ENCODE results near the gene STEAP2.
"Not testable (repeated sequence)": the region's sequence is repeated elsewhere in the genome, so short reads cannot be mapped to it uniquely, and the experiment has no call there.

The STEAP2 gene

GRCh38 chr7:90232430-90232829, 20.9 kb downstream of the STEAP2 start:
- no peak for DNase-seq (ENCODE audit: low read depth in 2 of 3, low spot score in 1 of 3)

DNA sequence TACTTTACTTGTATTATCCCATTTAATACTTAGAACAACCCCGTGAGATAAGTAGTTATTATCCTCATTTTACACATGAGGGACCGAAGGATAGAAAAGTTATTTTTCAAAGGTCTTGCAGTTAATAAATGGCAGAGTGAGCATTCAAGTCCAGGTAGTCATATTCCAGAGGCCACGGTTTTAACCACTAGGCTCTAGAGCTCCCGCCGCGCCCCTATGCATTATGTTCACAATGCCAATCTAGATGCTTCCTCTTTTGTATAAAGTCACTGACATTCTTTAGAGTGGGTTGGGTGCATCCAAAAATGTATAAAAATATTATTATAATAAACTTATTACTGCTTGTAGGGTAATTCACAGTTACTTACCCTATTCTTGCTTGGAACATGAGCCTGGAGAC, 22.0 kb downstream of the STEAP2 start:
- no peak for DNase-seq (ENCODE audit: low read depth in 2 of 3, low spot score in 1 of 3)

DNA sequence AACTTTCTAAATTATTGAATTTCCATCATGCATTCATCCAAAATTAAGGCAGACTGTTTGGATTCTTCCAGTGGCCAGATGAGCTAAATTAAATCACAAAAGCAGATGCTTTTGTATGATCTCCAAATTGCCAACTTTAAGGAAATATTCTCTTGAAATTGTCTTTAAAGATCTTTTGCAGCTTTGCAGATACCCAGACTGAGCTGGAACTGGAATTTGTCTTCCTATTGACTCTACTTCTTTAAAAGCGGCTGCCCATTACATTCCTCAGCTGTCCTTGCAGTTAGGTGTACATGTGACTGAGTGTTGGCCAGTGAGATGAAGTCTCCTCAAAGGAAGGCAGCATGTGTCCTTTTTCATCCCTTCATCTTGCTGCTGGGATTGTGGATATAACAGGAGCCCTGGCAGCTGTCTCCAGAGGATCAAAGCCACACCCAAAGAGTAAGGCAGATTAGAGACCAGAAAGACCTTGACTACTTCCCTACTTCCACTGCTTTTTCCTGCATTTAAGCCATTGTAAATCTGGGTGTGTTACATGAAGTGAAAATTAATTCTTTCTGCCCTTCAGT, 25.3 kb downstream of the STEAP2 start:
- DNase-seq (ENCODE audit: low read depth in 2 of 3, low spot score in 1 of 3) = no peak

DNA sequence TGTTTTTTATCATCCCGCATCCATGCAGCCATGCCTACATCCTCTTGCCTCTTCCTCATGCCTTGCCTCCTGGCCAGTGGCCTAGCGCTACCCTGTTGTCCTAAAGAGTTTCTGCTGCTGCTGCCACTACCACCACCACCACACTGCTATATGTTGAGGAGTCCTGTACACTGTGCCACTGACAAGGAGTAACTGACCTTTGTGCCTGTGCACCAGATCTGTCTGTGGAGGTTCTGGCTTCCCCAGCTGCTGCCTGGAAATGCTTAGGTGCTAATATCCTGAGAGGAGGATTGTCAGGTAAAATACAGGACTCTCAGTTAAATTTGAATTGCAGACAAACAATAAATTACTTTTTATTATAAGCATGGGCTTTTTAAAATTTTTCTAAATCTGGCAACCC, 26.5 kb downstream of the STEAP2 start:
- DNase-seq (ENCODE audit: low read depth in 2 of 3, low spot score in 1 of 3) = no peak

DNA sequence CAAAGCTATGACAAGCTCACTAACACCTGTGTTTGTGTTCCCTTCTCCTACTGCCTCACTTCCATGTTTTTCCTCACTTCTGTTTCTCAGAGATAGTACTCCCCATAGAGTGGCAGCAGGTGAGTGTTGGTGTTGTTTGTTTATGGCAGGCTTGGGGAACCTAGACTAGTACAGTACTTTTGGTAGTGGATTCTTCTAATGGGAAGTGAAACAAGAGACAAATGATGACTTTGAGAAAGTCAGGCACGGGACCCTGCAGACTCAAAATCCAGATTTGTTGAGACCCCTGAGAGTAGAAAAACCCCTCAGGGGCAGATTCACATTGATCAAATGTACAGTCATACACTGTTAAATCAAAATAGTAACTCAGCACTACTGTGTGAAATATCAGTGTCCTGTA, 27.0 kb downstream of the STEAP2 start:
- no peak for DNase-seq (ENCODE audit: low read depth in 2 of 3, low spot score in 1 of 3)

DNA sequence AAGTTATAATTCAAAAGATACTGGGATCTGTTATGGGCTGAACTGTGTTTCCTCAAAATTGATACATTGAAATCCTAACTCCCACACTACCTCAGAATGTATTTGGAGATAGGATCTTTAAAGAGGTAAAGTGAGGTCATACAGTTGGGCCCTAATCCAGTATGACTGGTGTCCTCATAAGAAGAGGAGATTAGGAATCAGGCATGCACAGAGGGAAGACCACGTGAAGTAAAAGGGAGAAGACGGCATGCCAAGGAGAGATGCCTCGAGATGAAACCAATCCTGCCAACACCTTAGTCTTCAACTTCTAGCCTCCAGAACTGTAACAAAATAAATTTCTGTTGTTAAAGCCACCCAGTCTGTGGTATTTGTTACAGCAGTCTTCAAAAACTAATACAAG, 27.5 kb downstream of the STEAP2 start:
- DNase-seq (ENCODE audit: low read depth in 2 of 3, low spot score in 1 of 3) = no peak

DNA sequence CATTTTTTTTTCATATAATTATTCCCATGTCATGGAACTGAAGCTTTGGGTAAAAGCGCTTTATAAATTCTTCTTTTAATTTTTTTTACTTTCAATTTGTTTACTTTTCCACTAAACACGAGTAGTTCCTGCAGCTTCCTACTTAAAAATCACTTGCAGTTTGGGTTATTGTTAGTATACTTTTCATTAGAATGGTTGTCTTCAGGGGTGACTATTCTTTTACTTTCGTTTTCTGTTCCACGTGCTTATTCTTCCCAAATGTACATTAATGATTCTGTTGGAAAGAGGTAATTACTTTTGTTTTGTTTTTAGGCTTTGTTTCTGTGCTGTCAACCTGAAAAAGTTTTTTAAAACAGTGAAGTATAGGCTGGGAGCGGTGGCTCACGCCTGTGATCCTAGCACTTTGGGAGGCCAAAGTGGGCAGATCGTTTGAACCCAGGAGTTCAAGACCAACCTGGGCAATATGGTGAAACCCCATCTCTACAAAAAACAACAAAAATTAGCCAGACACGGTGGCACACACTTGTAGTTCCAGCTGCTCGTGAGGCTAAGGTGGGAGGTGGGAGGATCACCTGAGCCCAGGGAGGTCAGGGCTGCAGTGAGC, 28.2 kb downstream of the STEAP2 start:
- DNase-seq (ENCODE audit: low read depth in 2 of 3, low spot score in 1 of 3) = no peak

- DNase-seq (ENCODE audit: low read depth in 2 of 3, low spot score in 1 of 3) = no peak
These were observed 31.0 kb downstream of the STEAP2 start for GRCh38 chr7:90242369-90243168.

DNA sequence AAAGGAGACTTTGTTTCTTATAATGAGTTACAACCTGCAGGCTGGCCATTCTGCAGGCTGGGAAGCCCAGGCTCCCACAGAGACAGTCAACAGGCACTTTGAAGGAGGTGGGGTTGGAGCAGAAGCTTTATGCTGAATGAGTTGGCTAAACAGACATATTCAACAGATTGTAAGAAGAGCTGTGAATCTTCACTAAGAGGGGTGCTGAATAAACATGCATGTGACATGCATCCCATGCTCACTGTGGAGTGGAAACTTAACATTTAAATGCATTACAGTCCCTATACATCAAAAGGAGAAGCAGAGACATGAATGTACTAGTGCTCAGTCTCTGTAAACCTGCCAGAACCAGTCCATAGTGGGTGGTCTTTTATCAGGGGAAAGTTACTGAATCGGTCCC, 32.0 kb downstream of the STEAP2 start:
- no peak for DNase-seq (ENCODE audit: low read depth in 2 of 3, low spot score in 1 of 3)

- no peak for DNase-seq (ENCODE audit: low read depth in 2 of 3, low spot score in 1 of 3)
These were observed 33.0 kb downstream of the STEAP2 start for GRCh38 chr7:90244565-90244908.

DNA sequence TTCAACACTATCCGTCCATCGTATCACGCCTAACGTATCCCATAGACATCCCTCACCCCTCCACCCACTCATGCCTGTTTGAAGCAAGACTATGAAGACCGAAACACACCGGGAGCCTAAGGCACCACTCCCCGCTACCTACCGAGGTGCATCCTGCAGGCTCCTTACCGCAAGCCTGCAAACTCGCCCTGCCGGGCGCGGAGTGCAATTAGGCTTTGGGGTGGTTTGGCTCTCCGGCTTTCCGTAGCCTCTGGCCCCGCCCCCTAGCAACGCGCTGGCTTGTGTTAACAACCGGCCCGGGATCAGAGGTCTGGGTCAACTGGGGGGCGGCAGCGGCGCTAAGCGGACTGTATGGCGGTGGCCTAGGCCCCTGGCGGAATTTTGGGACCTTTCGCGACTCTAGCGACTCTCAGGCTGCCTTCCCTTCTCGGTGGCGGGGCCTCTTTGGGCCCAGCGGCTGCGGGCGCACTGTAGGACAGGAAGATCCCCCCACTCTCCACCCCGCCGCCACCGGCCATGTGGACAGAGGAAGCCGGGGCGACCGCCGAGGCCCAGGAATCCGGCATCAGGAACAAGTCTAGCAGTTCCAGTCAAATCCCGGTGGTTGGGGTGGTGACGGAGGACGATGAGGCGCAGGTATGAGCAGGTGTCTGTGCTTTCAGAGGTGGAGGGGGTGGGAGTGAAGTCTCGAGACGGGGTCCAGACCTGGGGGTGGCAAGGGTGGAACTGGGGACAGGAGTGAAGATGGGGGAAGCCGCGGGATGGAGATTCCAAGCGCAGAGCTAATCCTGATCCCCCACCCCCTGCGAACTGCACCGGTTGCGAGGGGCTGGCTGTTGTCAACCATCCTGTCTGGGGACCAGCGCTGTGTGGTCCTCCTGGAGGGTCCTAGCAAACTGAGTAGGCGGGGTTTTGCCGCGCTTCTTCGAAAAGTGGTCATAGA, 33.6 kb downstream of the STEAP2 start, which contains the start of gene CFAP69:
TSS of gene CFAP69 (plus strand) at position 266 of the 943 bp plus-strand sequence. CDS start at position 517, 251 bp downstream.
- DNase-seq (ENCODE audit: low read depth in 2 of 3, low spot score in 1 of 3) = peak; percentile 72 to 86 (median 85)

DNA sequence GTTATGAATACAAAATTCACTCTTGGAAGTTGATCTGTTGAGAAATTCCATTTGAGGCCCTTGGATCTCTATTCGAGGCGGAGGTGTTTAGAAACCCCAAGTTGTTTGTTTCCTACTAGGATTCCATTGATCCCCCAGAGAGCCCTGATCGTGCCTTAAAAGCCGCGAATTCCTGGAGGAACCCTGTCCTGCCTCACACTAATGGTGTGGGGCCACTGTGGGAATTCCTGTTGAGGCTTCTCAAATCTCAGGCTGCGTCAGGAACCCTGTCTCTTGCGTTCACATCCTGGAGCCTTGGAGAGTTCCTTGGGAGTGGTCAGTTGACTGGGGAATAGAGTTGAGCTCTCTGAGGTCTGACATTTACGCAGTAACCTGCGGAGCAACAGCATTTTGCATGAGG, 34.6 kb downstream of the STEAP2 start:
- DNase-seq (ENCODE audit: low read depth in 2 of 3, low spot score in 1 of 3) = no peak

DNA sequence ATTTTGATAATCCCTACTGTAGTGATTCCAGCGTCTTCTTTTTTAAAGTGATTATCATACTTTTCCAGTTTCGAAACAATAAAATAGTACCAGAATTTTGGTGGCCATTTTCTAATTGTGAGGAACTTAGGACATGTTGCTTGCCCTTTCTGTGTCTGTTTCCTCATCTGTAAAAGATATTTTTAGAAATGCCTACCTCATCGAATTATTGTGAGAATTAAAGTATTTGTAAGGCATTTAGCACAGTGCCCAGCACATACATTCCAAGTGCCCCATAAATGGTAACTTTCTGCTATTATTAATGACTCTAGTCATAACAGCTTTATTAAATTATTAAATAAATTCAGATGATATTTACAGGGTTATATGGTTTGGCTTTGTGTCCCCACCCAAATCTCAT, 37.2 kb downstream of the STEAP2 start:
- no peak for DNase-seq (ENCODE audit: low read depth in 2 of 3, low spot score in 1 of 3)

- no peak for DNase-seq (ENCODE audit: low read depth in 2 of 3, low spot score in 1 of 3)
These were observed 39.2 kb downstream of the STEAP2 start for GRCh38 chr7:90250601-90251303.

GRCh38 chr7:90251304-90251635, 39.7 kb downstream of the STEAP2 start:
- DNase-seq (ENCODE audit: low read depth in 2 of 3, low spot score in 1 of 3) = no peak

DNA sequence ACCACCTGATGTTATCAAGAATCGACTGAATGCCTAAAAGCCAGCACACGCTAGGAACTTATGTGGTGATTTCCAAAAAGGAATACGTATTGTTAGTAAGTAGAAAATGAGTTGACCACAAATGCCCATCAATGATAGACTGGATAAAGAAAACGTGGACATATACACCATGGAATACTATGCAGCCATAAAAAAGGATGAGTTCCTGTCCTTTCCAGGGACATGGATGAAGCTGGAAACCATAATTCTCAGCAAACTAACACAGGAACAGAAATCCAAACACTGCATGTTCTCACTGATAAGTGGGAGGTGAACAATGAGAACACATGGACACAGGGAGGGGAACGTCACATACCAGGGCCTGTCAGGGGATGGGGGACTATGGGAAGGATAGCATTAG, 44.5 kb downstream of the STEAP2 start:
- not testable (repeated sequence) for DNase-seq (ENCODE audit: low read depth in 2 of 3, low spot score in 1 of 3)

DNA sequence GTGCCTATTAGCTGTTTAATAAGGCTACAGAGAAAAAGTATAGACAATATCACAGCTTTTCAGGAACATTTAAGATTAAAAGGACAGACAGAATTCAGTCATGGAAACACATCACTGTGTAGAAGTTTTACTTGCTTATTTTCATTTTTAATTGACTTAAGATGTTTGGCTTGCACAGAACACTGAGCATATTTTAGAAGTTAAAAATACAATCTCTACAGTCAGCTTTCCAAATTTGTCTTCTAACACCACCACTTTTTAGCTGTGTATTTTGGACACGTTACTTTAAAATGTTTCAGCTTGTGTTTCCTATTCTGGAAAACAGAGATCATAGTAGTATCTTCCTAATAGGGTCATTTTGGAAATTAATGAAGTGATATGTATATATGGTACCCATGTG, 45.2 kb downstream of the STEAP2 start:
- no peak for DNase-seq (ENCODE audit: low read depth in 2 of 3, low spot score in 1 of 3)

DNA sequence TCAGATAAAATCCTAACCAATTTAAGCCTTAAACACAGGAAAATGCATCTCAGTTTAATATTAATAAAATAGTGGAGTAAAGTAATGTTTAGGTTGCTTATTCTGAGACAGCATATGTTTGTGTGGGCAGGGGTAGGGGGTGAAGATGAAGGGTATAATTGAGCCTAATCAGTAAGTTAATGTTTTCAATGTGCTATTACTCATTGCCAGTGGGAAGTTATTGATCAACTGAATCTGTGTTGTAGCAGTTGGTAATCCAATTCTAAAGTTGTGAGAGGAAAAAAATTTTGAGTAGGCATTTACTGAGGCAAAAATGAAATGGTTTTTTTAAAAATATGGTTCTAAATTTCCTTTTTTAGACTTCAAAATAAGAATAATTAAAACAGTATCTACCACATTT, 49.9 kb downstream of the STEAP2 start:
- no peak for DNase-seq (ENCODE audit: low read depth in 2 of 3, low spot score in 1 of 3)

DNA sequence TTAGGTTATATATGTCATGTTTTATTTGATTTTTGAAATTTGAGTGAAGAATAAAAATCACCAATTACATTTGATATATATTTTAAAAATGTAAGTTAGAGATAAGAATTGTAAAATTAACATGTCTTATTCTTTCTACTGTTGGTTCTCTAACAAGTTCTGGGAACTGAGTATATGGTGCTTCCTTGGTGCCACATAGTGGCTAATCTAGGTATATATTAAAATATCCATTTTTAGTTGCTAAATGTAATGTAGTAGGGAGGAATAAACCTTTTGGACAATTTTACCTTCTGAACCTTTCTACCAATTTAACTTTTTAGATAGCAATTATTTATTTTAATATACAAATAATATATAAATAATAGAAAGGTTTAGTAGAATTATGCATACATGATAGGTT, 50.9 kb downstream of the STEAP2 start:
- DNase-seq (ENCODE audit: low read depth in 2 of 3, low spot score in 1 of 3) = no peak

GRCh38 chr7:90266808-90267207, 55.3 kb downstream of the STEAP2 start:
- DNase-seq (ENCODE audit: low read depth in 2 of 3, low spot score in 1 of 3) = no peak

DNA sequence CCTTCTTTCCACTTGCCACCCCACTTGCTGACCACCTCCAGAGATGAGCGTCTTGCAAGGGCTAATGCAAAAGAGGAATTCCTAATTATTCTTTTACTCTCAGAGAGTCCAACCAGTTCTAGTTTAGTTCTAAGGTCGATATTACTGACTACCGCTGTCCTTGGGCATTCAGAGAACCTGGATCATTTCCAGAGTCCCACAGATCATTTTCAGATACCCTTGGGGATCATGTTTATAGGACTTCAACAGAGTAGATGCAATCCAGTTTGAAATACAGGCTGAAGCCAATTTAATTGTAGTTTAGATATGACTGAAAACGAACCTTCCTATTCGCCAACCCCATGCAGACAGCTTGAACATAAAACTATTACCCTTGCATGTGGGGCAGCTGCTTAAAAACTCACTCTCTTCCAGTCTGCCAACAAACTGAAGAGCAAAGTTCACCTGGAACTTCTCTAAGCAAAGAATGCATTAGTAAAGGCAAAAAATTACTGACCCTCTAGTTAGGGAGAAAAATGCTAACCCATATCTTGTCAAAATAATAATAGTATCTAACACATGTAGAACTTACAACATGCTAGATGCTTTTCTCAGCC, 55.8 kb downstream of the STEAP2 start:
- no peak for DNase-seq (ENCODE audit: low read depth in 2 of 3, low spot score in 1 of 3)
